ENCODE measurements around the gene SDC1.

Gene SDC1

GRCh38 chr2:20172273-20173055, 52.5 kb downstream of the SDC1 start:
- in situ Hi-C loops (cut with HindIII; ENCODE audit: low sequenced_read_pairs), result no loop called here
- H3K4me3 ChIP-seq (ENCODE audit: low read depth, low read length), result no peak overlapping the region
- no peak for DNase-seq (ENCODE audit: low read depth, low spot score)
- TF ChIP-seq CTCF (IDR thresholded peaks at IDR 0.05; ENCODE audit: low read depth, low read length), result no peak

GRCh38 chr2:20171445-20171977, 53.4 kb downstream of the SDC1 start:
- DNase-seq (ENCODE audit: low read depth, low spot score), result no peak
- no peak for TF ChIP-seq CTCF (IDR thresholded peaks at IDR 0.05; ENCODE audit: low read depth, low read length)
- no peak overlapping the region for H3K4me3 ChIP-seq (ENCODE audit: low read depth, low read length)
- in situ Hi-C loops (cut with HindIII; ENCODE audit: low sequenced_read_pairs), result no loop called here

GRCh38 chr2:20170704-20171250, 54.2 kb downstream of the SDC1 start:
- no peak for TF ChIP-seq CTCF (IDR thresholded peaks at IDR 0.05; ENCODE audit: low read depth, low read length)
- DNase-seq (ENCODE audit: low read depth, low spot score), result no peak
- H3K4me3 ChIP-seq (ENCODE audit: low read depth, low read length), result no peak overlapping the region
- in situ Hi-C loops (cut with HindIII; ENCODE audit: low sequenced_read_pairs), result no loop called here

GRCh38 chr2:20169796-20170703, 54.9 kb downstream of the SDC1 start:
- in situ Hi-C loops (cut with HindIII; ENCODE audit: low sequenced_read_pairs), result no loop called here
- no peak overlapping the region for H3K4me3 ChIP-seq (ENCODE audit: low read depth, low read length)
- no peak for DNase-seq (ENCODE audit: low read depth, low spot score)
- TF ChIP-seq CTCF (IDR thresholded peaks at IDR 0.05; ENCODE audit: low read depth, low read length), result no peak

GRCh38 chr2:20168727-20169696, 55.9 kb downstream of the SDC1 start:
- DNase-seq (ENCODE audit: low read depth, low spot score), result no peak
- no peak overlapping the region for H3K4me3 ChIP-seq (ENCODE audit: low read depth, low read length)
- no peak for TF ChIP-seq CTCF (IDR thresholded peaks at IDR 0.05; ENCODE audit: low read depth, low read length)
- in situ Hi-C loops (cut with HindIII; ENCODE audit: low sequenced_read_pairs), result no loop called here

All from astrocyte of the spinal cord (primary cell).